ENCODE results near the gene ESR2.

- TF ChIP-seq, protein P1, sequence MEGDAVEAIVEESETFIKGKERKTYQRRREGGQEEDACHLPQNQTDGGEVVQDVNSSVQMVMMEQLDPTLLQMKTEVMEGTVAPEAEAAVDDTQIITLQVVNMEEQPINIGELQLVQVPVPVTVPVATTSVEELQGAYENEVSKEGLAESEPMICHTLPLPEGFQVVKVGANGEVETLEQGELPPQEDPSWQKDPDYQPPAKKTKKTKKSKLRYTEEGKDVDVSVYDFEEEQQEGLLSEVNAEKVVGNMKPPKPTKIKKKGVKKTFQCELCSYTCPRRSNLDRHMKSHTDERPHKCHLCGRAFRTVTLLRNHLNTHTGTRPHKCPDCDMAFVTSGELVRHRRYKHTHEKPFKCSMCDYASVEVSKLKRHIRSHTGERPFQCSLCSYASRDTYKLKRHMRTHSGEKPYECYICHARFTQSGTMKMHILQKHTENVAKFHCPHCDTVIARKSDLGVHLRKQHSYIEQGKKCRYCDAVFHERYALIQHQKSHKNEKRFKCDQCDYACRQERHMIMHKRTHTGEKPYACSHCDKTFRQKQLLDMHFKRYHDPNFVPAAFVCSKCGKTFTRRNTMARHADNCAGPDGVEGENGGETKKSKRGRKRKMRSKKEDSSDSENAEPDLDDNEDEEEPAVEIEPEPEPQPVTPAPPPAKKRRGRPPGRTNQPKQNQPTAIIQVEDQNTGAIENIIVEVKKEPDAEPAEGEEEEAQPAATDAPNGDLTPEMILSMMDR (IDR thresholded peaks at IDR 0.05; ENCODE audit: insufficient read depth, low read length, poor library complexity, severe bottlenecking): no peak
- no peak for TF ChIP-seq EZH2phosphoT487 (conservative IDR thresholded peaks at IDR 0.05; ENCODE audit: low read length)
Observed at GRCh38 chr14:64213853-64214570, 80.2 kb downstream of the ESR2 start.

Measured in SU-DHL-6 (cell line).